ENCODE measurements around the gene SLCO1B3.

- no peak for TF ChIP-seq CTCF (IDR thresholded peaks at IDR 0.05; ENCODE audit: insufficient read depth, low read depth, low read length)
- no peak for TF ChIP-seq EZH2 (IDR thresholded peaks at IDR 0.05; ENCODE audit: insufficient read depth, low read length)
Observed at GRCh38 chr12:20832911-20833310, 22.4 kb downstream of the SLCO1B3 start.
